HG03521 (cell line): ENCODE data around the gene ZNF672.
A peak's percentile ranks its signal among the peaks of the same experiment; 100 is the strongest.
"Not testable (repeated sequence)": the region's sequence is repeated elsewhere in the genome, so short reads cannot be mapped to it uniquely, and the experiment has no call there.

Experiments
- ATAC-seq: cut with Tn5 transposase; IDR thresholded peaks from one replicate; pipeline ENCODE4 v1.9.1; 2021; ENCODE audit warnings: mild to moderate bottlenecking, moderate library complexity; ENCODE audit not compliant: unreplicated experiment

ZNF672 gene

GRCh38 chr1:248852481-248853405, 14.7 kb downstream of the ZNF672 start:
- no peak for ATAC-seq

- ATAC-seq: no peak
These were observed 15.8 kb downstream of the ZNF672 start for GRCh38 chr1:248853663-248854375.

- ATAC-seq: no peak
These were observed 17.6 kb downstream of the ZNF672 start for GRCh38 chr1:248855580-248855979.

GRCh38 chr1:248856176-248856575, 18.2 kb downstream of the ZNF672 start:
- no peak for ATAC-seq

- no peak for ATAC-seq
These were observed 19.2 kb downstream of the ZNF672 start for GRCh38 chr1:248857201-248857600.

- ATAC-seq: no peak
These were observed 19.7 kb downstream of the ZNF672 start for GRCh38 chr1:248857749-248858095.

- peak; percentile 36 for ATAC-seq
These were observed 20.3 kb downstream of the ZNF672 start for GRCh38 chr1:248858096-248858890.

GRCh38 chr1:248858891-248859889, 21.2 kb downstream of the ZNF672 start, which contains the start of gene ZNF692:
Gene ZNF692, minus strand, starts transcription at chr1:248859085. Its CDS starts 776 bp downstream, at chr1:248858309.
- peak; percentile 84 for ATAC-seq

- ATAC-seq: no peak
These were observed 22.0 kb downstream of the ZNF672 start for GRCh38 chr1:248860007-248860406.

GRCh38 chr1:248861616-248862015, 23.6 kb downstream of the ZNF672 start:
- no peak for ATAC-seq

GRCh38 chr1:248862695-248862997, 24.6 kb downstream of the ZNF672 start:
- peak; percentile 1 for ATAC-seq

- ATAC-seq: peak; percentile 47
These were observed 25.2 kb downstream of the ZNF672 start for GRCh38 chr1:248862998-248863881.

- ATAC-seq: no peak
These were observed 33.9 kb downstream of the ZNF672 start for GRCh38 chr1:248871837-248872401.

- peak; percentile 30 for ATAC-seq
These were observed 34.9 kb downstream of the ZNF672 start for GRCh38 chr1:248872752-248873408.

- ATAC-seq: peak; percentile 77
These were observed 35.5 kb downstream of the ZNF672 start for GRCh38 chr1:248873409-248873992.

- peak; percentile 55 for ATAC-seq
These were observed 36.0 kb downstream of the ZNF672 start for GRCh38 chr1:248873993-248874533.

GRCh38 chr1:248881261-248881660, 43.2 kb downstream of the ZNF672 start:
- no peak for ATAC-seq

GRCh38 chr1:248882427-248882826, 44.4 kb downstream of the ZNF672 start:
- not testable (repeated sequence) for ATAC-seq
